ENCODE measurements around the gene CHRM5. TPM values are rescaled to one million over a fixed set of nuclear protein-coding genes. Genes with fewer than 3 reads are reported as not detected.

Gene CHRM5
- total and polyA plus RNA-seq, 2 of the 8 experiments (the other 6 are each of a cell fraction or from before 2014, with no cell fraction given), result not detected

DNA sequence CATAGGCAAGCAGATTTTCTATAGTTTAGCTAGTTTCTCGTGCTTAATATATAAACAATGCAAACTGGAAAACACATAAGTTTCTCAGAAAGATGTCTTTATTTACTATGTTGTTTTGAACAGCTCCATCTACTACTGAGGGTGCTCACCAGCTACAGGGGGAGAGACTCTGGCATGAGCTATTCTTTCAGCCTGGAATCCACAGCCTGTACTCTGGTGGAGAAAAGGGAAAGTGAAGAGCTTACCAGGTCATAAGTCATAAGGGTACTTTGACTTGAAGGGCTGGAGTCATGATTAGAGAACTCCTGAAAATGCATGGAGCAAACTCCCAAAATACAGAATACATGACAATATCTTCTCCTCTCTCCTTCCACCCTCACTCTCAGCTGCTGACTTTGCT is 75.1 kb downstream of the CHRM5 start:
- H3K56ac ChIP-seq (replicated peaks; ENCODE audit: insufficient read length, low read depth, low read length), result no peak overlapping the region
- H4K20me1 ChIP-seq (replicated peaks in 1 of 2; ENCODE audit: control insufficient read depth in 1 of 2, insufficient read depth in 2 of 2, low read length in 2 of 2), result no peaks in the 10 kb centered on the region
- no peak overlapping the region for H4K5ac ChIP-seq (ENCODE audit: insufficient read length, low read depth, low read length)
- H2BK12ac ChIP-seq (ENCODE audit: low read depth, low read length), result no peak overlapping the region
- H2BK15ac ChIP-seq (ENCODE audit: low read length), result no peak overlapping the region
- no peaks in the 10 kb centered on the region for H3K79me2 ChIP-seq (ENCODE audit: control insufficient read depth in 1 of 2, insufficient read depth in 2 of 2, low read length in 2 of 2)
- FAIRE-seq (no peak), DNase-seq (ENCODE audit: low read depth in 1 of 2, low spot score in 2 of 2) (no peak)
- no peak overlapping the region for H3K4me3 ChIP-seq (ENCODE audit: extremely low read depth in 1 of 4, insufficient read depth in 2 of 4, low read depth in 3 of 4, low read length in 4 of 4)
- H3K27me3 ChIP-seq (replicated peaks in 1 of 4; ENCODE audit: control insufficient read depth in 3 of 4, extremely low read depth in 1 of 4, insufficient read depth in 3 of 4, low read length in 3 of 4), result peaks cover 11 to 18% (median 14%) of the 10 kb centered on the region in 4 experiments
- H3K4me2 ChIP-seq (ENCODE audit: insufficient read depth in 1 of 2, low read depth in 2 of 2, low read length in 2 of 2), result no peak overlapping the region
- ChIA-PET POLR2A (ENCODE audit: partially characterized antibody) (interaction anchor here (0.6 to 1.1 kb wide), 2 partner anchors 9 to 235 kb away, joined by 3 to 5 read pairs; no protein-coding TSS in a partner anchor), CTCF (ENCODE audit: partially characterized antibody) (no interaction called here)
- H2BK5ac ChIP-seq (ENCODE audit: low read depth, low read length), result no peak overlapping the region
- no peak overlapping the region for H3K4ac ChIP-seq (replicated peaks; ENCODE audit: insufficient read length, low read depth, low read length)
- H4K91ac ChIP-seq (replicated peaks; ENCODE audit: insufficient read length, low read length), result no peak overlapping the region
- H2AK5ac ChIP-seq (ENCODE audit: low read depth, low read length), result no peak overlapping the region
- 89% methylated on average over 1 of the region's 1 CpG; no CpG with 5 or more reads in 1 of the 2 experiments for WGBS, 2 experiments (ENCODE audit: extremely low coverage in 1 of 2, insufficient coverage in 1 of 2, insufficient read length in 1 of 2, insufficient replicate concordance in 2 of 2, low coverage in 1 of 2, low lambda C conversion rate in 2 of 2, missing lambda C conversion rate in 1 of 2)
- H2BK20ac ChIP-seq (ENCODE audit: low read length), result no peak overlapping the region
- peaks cover 0 to 6% (median 4%) of the 10 kb centered on the region in 4 experiments; a peak in 4 of 7 replicates for H3K4me1 ChIP-seq (replicated peaks in 1 of 4; ENCODE audit: control insufficient read depth in 3 of 4, insufficient read depth in 4 of 4, low read length in 3 of 4)
- H3K27ac ChIP-seq (ENCODE audit: low read depth, low read length), result no peak overlapping the region
- H3K23ac ChIP-seq (ENCODE audit: insufficient read length), result no peak overlapping the region
- H3K23me2 ChIP-seq (ENCODE audit: low read depth, low read length), result no peaks in the 10 kb centered on the region; the same call in 1 of the 2 replicates
- no peak for TF ChIP-seq EP300 (IDR thresholded peaks at IDR 0.05; ENCODE audit: borderline replicate concordance in 1 of 2, low read depth in 2 of 2, low read length in 2 of 2)
- TF ChIP-seq KDM5A (IDR thresholded peaks at IDR 0.05; ENCODE audit: low read length), result no peak
- no peaks in the 10 kb centered on the region for H3K9me3 ChIP-seq (ENCODE audit: insufficient read depth in 2 of 2, low read depth in 1 of 2, low read length in 1 of 2)
- no peak overlapping the region for H2BK120ac ChIP-seq (replicated peaks; ENCODE audit: low read depth, low read length)
- no peak overlapping the region for H3K18ac ChIP-seq (ENCODE audit: extremely low read depth, low read length)
- H2AFZ ChIP-seq (ENCODE audit: low read length), result no peak overlapping the region
- H4K8ac ChIP-seq (ENCODE audit: extremely low read depth, insufficient read depth, low read length), result no peak overlapping the region
- no peak overlapping the region for H3K9ac ChIP-seq (replicated peaks in 1 of 4; ENCODE audit: extremely low read depth in 1 of 4, low read depth in 3 of 4, low read length in 3 of 4)
- no peaks in the 10 kb centered on the region for H3K36me3 ChIP-seq (ENCODE audit: control insufficient read depth in 2 of 4, insufficient read depth in 4 of 4, low read length in 3 of 4)
- no peaks in the 10 kb centered on the region for H3K79me1 ChIP-seq (ENCODE audit: low read depth, low read length)
- H3K14ac ChIP-seq (ENCODE audit: insufficient read length), result no peak overlapping the region
